Measurements from ENCODE around the gene BOLA3. TPM values are rescaled to one million over a fixed set of nuclear protein-coding genes. Genes with fewer than 3 reads are reported as not detected.
A peak's percentile ranks its signal among the peaks of the same experiment; 100 is the strongest.

BOLA3 gene
- polyA plus RNA-seq, 1 donor from 2014 or later: 89.1 TPM

GRCh38 chr2:74146929-74147726 is 584 bp downstream of the BOLA3 start:
- Histone ChIP-seq H3K9me2 (ENCODE audit: insufficient read depth, low read length) (no peaks in the 10 kb centered on the region), H3K4me3 (ENCODE audit: low read length) (peak overlapping the region; percentile 94), H3K79me2 (replicated peaks; ENCODE audit: insufficient read depth, low read length) (peaks cover 16% of the 10 kb centered on the region), H3K9ac (ENCODE audit: low read length) (peak overlapping the region; percentile 76), H3K4me2 (ENCODE audit: low read length) (peak overlapping the region; percentile 94), H3K36me3 (ENCODE audit: insufficient read depth, low read length) (peaks cover 3% of the 10 kb centered on the region), H3K27me3 (ENCODE audit: insufficient read depth, low read depth, low read length) (no peaks in the 10 kb centered on the region), H3K9me3 (ENCODE audit: low read length) (no peaks in the 10 kb centered on the region), H4K20me1 (ENCODE audit: insufficient read depth) (no peaks in the 10 kb centered on the region), H3K27ac (ENCODE audit: low read length) (peak overlapping the region; percentile 72), H3F3A (ENCODE audit: insufficient read depth, low read length, poor library complexity, severe bottlenecking) (no peaks in the 10 kb centered on the region), H2AFZ (ENCODE audit: low read depth, low read length) (peak overlapping the region; percentile 33)
- TF ChIP-seq TAF1 (IDR thresholded peaks at IDR 0.05; ENCODE audit: low read depth) (no peak), SMC3 (conservative IDR thresholded peaks at IDR 0.05; ENCODE audit: poor library complexity) (no peak), REST (IDR thresholded peaks at IDR 0.05; ENCODE audit: borderline replicate concordance) (no peak), CTCF (IDR thresholded peaks at IDR 0.05; ENCODE audit: poor library complexity, severe bottlenecking) (no peak), POLR2AphosphoS5 (IDR thresholded peaks at IDR 0.05) (no peak)

- no peaks in the 10 kb centered on the region for H3K27me3 ChIP-seq (ENCODE audit: insufficient read depth, low read depth, low read length)
- H3K36me3 ChIP-seq (ENCODE audit: insufficient read depth, low read length): no peaks in the 10 kb centered on the region
- H3K9ac ChIP-seq (ENCODE audit: low read length): no peak overlapping the region
- H3K27ac ChIP-seq (ENCODE audit: low read length): no peak overlapping the region
- no peaks in the 10 kb centered on the region for H3K9me3 ChIP-seq (ENCODE audit: low read length)
- peaks cover 11% of the 10 kb centered on the region for H3K79me2 ChIP-seq (replicated peaks; ENCODE audit: insufficient read depth, low read length)
- H3K4me3 ChIP-seq (ENCODE audit: low read length): no peak overlapping the region
- H3K9me2 ChIP-seq (ENCODE audit: insufficient read depth, low read length): no peaks in the 10 kb centered on the region
- TF ChIP-seq SMC3 (conservative IDR thresholded peaks at IDR 0.05; ENCODE audit: poor library complexity): no peak
- no peak for TF ChIP-seq MXI1 (conservative IDR thresholded peaks at IDR 0.05; ENCODE audit: poor library complexity, severe bottlenecking)
- no peak for TF ChIP-seq EZH2 (IDR thresholded peaks at IDR 0.05; ENCODE audit: borderline replicate concordance, insufficient read depth, low read length, poor library complexity, severe bottlenecking)
- no peak for TF ChIP-seq REST (IDR thresholded peaks at IDR 0.05; ENCODE audit: borderline replicate concordance)
- TF ChIP-seq POLR2AphosphoS5 (IDR thresholded peaks at IDR 0.05): no peak
- TF ChIP-seq TAF1 (IDR thresholded peaks at IDR 0.05; ENCODE audit: low read depth): no peak
- TF ChIP-seq EP300 (conservative IDR thresholded peaks at IDR 0.05; ENCODE audit: poor library complexity, severe bottlenecking): no peak
- no peak for TF ChIP-seq RAD21 (conservative IDR thresholded peaks at IDR 0.05)
- TF ChIP-seq CTCF (IDR thresholded peaks at IDR 0.05; ENCODE audit: poor library complexity, severe bottlenecking): no peak
- H4K20me1 ChIP-seq (ENCODE audit: insufficient read depth): no peaks in the 10 kb centered on the region
- no peaks in the 10 kb centered on the region for H3F3A ChIP-seq (ENCODE audit: insufficient read depth, low read length, poor library complexity, severe bottlenecking)
- no peak overlapping the region for H3K4me2 ChIP-seq (ENCODE audit: low read length)
- no peak overlapping the region for H2AFZ ChIP-seq (ENCODE audit: low read depth, low read length)
Observed at GRCh38 chr2:74142340-74142739, 5.4 kb downstream of the BOLA3 start.
